Measurements from ENCODE around the gene MCM9.

- TF ChIP-seq CTCF (CRISPR knock-in tag; IDR thresholded peaks at IDR 0.05) (no peak), POLR2AphosphoS5 (IDR thresholded peaks at IDR 0.05; ENCODE audit: low read depth, low read length) (no peak), SRSF1 (optimal IDR thresholded peaks at IDR 0.05; ENCODE audit: low read depth, low read length) (no peak), ARID2 (CRISPR knock-in tag; IDR thresholded peaks at IDR 0.05; ENCODE audit: borderline replicate concordance) (no peak), MBNL3 (CRISPR knock-in tag; conservative IDR thresholded peaks at IDR 0.05) (no peak), CEBPB (IDR thresholded peaks at IDR 0.05; ENCODE audit: borderline replicate concordance, low read depth, low read length) (no peak), IRF1 (CRISPR knock-in tag; IDR thresholded peaks at IDR 0.05; ENCODE audit: low read depth) (no peak), EZH2 (conservative IDR thresholded peaks at IDR 0.05; ENCODE audit: low read depth, low read length) (no peak), DDIT3 (CRISPR knock-in tag; IDR thresholded peaks at IDR 0.05) (no peak), SIN3A (IDR thresholded peaks at IDR 0.05; ENCODE audit: borderline replicate concordance, low read depth, low read length) (no peak), GZF1 (CRISPR knock-in tag; IDR thresholded peaks at IDR 0.05) (no peak)
These were observed 17.7 kb upstream of the MCM9 start for GRCh38 chr6:118952683-118953082.
